GM19468 (cell line): ENCODE results near the gene TM4SF4.

Experiments
- ATAC-seq: cut with Tn5 transposase; IDR thresholded peaks from one replicate; pipeline ENCODE4 v1.9.1; 2021; ENCODE audit warnings: mild to moderate bottlenecking, moderate library complexity, moderate number of reproducible peaks; ENCODE audit not compliant: unreplicated experiment; ENCODE audit errors: extremely low read depth

TM4SF4 gene

DNA sequence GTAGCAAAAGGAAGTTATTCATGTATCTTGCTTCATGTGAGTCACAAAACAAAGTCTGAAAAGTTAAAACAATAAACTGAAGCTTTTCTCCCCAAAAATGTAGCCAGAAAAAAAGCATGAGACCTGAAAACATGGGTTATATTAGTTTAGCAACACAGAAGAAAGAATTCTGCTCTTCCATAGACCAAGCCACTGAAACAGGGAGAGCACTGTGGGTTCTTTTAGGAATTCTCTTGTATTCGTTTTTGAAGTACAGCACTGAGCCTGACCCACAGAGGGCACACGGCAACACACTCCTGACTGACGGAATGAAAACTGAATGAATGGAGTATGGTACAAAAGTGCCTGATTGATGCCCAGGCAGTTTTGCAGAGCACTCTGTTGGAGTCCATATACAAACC, 66.6 kb downstream of the TM4SF4 start:
- ATAC-seq = no peak

DNA sequence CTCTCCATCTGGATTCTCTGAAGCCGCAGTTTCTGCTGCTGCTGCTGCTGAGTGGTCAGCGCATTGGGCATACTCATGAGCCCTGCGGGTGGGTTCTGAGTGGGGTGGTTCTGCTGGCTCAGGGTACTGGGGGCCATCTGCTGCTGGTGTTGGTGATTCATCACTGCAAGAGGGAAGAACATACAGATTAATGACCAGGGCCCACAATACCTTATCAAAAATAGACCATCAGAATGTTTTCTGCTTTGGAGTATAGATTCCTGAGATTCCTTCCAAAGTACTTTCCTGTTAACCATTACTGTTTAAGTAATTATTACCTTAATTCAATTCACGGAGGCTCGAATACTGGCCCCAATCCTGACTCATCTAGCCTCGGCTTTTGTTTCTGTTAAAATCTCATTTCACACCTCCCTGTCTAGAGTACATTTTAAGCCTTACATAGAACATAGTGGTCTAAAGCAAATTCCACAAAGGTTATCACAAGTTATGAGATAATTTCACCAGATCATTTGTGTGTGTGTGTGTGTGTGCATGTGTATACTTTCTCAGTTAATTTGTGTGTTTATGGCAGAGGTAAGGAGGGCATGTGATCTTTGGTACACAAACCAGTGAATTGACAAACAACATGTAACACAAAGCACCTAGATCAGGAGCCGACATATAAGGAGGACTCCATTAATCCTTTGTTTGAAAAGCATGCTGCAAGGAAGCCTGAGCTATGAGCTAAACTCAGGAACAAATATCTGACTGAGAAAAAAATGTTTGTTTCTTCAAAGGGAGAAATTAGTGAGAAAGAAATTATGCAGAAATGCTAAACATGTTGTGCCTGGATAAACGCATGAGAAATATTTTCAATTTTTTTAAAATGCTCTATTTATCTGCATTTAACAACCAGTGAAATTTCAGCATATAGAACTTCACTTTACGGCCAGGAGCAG, 68.1 kb downstream of the TM4SF4 start:
- no peak for ATAC-seq

DNA sequence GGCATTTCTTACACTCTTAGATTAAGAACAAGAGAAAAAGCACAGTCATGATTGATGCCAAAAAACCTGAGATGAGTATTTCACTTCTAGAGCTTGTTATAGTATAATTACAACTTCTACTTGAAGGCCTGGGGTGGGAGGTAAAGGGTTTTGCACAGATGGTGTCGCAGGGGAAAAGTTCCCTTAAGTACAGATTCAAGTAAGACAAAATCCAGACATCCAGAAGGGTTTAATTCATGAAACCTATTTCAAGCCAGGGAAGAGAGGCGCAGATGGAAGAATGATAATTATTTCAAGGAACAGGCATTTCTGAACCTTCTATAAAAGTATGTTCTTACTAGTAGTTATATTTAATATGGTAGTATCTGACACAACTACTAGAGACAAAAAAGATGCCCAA, 70.6 kb downstream of the TM4SF4 start:
- no peak for ATAC-seq

DNA sequence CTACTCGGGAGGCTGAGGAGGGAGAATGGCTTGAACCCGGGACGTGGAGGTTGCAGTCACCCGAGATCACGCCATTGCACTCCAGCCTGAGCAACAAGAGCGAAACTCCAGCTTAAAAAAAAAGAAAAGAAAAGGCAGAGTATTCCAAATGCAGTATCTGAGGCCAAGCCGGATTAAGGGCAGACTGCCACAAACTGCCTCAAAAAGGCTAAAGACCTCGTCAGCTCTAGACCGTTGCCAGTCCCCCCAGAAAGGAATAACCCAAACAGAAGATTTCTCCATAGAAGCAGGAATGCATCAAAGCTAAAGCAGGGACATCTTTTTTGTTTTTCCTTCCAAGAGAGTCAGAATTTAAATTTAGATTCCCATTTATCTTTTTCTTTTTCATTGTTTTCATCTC, 72.9 kb downstream of the TM4SF4 start:
- no peak for ATAC-seq

DNA sequence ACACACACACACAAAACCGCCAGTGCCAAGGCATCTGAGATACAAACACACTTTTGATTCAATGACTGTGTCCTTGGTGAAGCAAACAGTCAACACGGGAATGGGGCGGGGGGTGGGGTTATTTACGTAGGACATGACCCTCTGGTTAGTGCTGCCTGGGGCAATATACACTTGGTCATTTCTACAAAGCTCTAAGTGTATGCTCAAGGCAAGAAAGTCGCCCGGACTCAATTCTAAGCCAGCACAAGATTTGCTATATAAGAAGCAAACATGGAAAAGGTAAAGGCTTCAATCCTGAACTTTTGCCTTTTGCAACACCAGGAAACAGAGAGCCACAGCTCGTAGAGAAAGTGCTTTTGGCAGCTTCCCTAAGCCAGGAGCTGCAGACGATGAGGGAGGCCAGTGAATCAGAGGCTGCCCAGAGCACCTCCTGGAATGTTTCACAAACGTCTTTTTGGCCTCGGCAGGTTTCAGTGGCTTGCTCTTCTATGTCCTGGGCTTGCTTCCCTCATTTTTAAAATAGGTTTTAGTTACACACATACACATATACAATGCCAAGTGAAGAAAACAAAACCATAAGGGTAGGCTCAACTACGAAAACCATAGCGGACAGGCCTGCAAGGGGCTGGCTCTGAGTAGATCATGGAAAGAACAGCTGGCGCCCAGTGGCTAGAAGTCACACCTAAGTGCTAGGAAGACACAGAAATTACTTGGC, 73.6 kb downstream of the TM4SF4 start:
- ATAC-seq = no peak

DNA sequence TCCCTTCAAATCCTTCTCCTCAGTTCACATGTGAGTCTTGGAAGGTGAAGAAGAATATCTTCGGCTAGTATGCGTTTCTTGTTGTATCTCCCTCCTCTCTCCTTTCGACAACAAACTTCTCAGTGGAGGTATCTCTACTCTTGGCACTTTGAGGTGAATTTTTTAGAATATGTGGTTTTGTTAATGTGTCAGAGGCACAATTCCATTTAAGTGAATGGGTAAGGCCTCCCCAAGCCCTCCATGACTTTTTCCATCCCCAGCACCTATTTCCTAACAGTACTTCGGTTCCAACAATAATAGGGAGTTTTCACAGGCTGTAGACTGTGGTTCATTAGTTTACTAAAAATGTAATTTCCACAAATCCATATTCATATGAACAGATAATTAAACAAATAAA, 74.2 kb downstream of the TM4SF4 start:
- ATAC-seq = no peak

DNA sequence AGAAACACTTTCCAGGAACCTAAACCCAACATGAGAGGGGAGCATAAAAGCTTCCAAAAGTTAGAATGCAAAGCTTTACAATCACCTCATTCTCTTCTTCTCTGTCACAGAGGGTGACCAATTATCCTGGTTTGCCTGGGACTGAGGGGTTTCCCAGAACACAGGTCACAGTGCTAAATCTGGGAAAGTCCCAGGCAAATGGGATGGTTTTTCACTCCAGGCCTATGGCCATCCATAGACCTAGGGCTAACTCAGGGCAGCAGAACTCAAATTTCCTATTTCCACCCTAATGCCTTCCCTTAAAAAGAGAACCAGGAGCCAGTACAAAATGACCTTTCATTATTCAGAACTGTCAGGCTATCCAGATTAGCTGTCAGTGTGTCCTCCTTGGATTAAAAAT, 77.0 kb downstream of the TM4SF4 start:
- no peak for ATAC-seq

DNA sequence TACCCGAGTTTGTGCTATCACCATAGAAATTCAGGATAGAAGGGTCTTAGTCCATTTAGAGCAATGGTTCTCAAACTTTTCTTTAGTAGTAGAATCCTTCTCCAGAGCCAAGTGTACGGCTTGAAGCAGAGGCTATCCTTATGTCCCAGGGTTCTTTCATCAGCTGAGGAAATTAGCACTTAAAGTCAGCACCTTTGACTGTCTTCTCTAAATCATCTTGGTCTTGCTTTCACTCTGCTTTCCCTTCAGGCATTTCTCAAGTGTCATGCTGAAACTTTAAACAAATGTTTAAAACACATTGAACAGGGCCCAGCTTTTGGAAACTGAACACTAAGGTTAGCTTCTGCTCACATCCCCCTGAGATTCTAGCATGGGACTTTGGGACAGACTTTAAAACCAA, 78.2 kb downstream of the TM4SF4 start:
- ATAC-seq = no peak
